ENCODE results near the gene CPPED1.
"Not testable (repeated sequence)": the region's sequence is repeated elsewhere in the genome, so short reads cannot be mapped to it uniquely, and the experiment has no call there.

Gene CPPED1

DNA sequence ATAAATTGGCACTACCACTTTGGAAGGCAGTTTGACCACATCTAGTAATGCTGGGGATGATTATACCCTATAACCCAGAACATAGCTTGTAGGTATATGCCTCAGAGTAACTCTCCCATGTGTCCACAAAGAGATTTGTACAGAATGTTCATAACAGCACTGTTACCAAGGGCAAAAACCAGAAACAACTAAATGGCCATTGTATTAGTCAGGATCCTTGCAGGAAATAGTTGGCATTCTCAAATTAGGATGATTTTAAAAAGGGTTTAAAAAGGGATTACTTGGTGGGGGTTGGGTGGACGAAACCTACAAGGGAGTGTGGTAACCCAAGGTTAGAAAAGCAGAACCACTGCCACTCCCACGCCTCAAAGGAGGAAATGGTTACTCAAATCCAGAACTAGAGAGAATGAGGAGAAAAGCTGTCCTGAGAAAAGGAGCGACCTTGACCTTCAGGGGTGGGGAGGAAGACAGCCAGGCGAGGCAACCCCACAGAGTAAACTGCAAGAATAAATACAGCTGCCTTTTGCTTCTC lies 2.1 kb downstream of the CPPED1 start:
- no peak for DNase-seq

DNA sequence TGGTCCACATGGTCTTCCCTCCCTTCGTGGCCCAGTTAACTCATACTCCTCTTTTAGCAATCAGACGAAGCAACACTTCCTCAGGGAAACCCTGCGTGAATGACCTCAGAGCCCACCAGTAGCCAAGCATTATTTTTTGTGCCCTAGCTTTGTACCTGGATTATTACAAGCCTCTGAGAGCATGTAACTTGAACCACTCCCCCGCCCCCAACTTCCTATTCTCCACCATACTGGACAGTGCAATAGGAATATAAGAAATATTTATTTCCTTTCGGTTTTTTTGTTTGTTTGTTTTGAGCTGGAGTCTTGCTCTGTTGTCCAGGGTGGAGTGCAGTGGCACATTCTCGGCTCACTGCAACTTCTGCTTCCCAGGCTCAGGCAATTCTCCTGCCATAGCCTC lies 2.9 kb downstream of the CPPED1 start:
- no peak for DNase-seq

- DNase-seq = not testable (repeated sequence)
These were observed 3.7 kb downstream of the CPPED1 start for GRCh38 chr16:12799996-12800395.

- DNase-seq = no peak
These were observed 4.8 kb downstream of the CPPED1 start for GRCh38 chr16:12798846-12799245.

DNA sequence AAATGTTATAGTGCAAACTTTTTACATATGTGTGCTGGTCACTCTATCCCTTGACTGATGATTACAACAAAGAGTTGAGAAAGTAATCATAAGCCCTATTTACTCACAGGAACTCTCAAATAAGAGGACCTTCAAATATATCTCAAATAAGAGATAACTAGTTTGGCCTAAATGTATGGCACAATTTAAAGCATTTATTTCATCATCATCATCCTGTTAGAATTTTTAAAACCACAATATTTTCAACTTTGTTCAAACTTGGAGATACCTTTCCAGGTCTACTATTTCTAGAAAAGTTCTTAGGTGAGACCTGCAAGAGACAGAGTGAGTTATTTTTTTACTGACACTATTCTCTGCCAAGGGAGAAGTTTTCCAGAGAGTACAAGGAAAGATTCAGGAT lies 5.5 kb downstream of the CPPED1 start:
- DNase-seq = no peak

- DNase-seq = no peak
These were observed 7.2 kb downstream of the CPPED1 start for GRCh38 chr16:12796498-12796897.

DNA sequence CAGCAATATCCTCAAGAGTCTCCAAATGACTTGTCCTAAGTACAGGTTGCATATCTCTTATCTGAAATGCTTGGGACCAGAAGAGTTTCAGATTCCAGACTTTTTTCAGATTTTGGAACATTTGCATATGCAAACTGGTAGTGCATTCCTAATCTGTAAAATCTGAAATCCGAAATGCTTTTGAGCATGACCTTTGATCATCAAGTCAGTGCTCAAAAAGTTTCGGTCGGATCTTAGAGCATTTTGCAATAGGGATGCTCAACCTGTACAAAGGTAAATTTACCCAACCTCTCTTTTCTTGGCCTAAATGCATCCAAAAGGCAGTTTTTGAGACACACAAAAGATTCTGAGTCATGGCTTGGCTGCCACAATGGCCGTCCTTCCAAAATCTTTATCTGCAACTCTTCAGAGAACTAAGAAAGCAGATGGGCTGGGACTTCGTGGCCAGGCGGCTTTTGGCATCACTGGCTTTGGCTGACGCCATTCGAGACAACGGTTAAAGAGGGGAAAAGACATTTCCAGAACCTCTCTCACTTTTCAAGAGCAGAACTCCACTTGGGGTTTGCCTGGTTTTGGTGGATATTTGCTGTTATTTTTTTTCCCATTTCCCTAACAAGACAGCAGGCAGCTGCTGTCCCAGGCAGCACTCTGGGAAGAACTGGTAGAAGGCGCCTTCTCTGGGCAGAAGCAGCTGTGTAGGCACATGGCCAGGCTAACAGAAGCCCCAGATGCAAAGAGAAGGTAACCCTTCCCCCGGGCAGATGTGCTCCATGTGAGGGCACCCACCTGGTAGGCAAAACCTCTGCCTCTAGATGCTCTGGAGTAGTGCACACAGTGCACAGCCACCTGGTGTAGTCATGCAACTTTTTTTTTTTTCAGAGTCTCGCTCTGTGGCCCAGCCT lies 8.9 kb downstream of the CPPED1 start:
- DNase-seq = no peak

GRCh38 chr16:12793865-12794240 lies 9.8 kb downstream of the CPPED1 start:
- no peak for DNase-seq

- DNase-seq = no peak
These were observed 10.4 kb downstream of the CPPED1 start for GRCh38 chr16:12793120-12793864.

DNA sequence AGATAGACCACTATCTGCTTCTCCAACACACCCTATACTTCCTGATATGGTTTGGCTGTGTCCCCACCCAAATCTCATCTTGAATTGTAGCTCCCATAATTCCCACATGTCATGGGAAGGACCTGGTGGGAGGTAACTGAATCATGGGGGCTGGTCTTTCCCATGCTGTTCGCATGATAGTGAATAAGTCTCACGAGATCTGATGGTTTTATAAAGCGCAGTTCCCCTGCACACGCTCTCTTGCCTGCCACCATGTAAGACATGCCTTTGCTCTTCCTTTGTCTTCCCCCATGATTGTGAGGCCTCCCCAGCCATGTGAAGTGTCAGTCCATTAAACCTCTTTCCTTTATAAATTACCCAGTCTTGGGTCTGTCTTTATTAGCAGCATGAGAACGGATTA lies 11.2 kb downstream of the CPPED1 start:
- DNase-seq = not testable (repeated sequence)

- DNase-seq = no peak
These were observed 12.3 kb downstream of the CPPED1 start for GRCh38 chr16:12791340-12791739.

DNA sequence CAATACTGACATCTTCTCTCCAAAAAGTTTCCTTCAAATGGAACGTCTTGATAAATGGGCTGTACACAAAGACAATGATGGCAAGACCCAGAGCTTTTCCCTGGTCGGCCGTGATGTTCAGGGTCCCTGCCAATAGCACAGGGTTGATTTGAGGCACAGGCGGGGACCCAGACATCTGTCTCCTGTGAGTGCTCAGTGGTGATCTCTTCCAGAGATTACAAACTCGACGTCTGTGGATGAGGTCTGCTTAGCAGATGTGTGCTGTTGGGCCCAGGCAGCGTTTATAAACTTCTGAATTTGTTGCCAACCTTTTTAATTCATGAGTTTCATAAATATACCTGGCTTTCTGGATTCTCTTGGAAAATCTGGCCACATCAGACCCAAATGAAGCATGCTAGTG lies 14.9 kb downstream of the CPPED1 start:
- no peak for DNase-seq

DNA sequence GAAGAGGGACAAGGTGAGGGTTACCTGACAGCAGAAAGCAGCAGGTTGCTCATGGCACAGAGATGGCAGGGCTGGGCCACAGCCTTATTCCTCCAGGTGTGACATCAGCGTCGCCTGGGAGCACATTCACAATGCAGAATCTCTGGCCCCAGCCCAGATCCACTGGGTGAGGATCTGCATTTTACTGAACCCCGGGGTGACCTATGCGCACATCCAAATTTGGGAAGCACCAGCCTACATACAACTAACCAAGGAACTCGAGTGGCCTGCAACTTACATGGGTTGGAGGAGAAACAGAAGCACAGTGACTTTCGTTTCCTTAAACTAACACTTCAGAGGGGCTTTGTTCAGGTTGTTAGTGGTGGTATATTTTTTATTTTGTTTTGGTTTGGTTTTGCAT lies 17.6 kb downstream of the CPPED1 start:
- DNase-seq = no peak

GRCh38 chr16:12784076-12784475 lies 19.6 kb downstream of the CPPED1 start:
- DNase-seq = no peak

DNA sequence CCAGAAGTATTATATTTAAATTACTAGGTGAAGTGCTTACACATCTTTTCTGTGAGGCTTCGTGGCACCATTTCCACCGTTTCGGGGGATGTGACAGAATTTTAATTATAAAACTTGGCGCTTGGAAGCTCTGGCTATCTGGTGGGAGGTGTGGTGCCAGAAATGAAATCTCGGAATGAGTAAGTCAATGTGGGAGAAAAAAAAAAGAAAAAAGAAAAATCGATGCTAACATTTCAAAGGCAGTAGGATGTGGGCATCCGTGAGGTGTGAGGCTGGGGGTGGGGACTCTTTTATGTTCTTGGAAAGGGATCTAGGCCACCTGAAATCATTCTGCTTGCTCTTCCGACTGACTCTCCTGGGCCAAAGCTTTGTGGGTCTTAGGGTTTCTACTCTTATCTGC lies 21.9 kb downstream of the CPPED1 start:
- DNase-seq = no peak

- no peak for DNase-seq
These were observed 23.2 kb downstream of the CPPED1 start for GRCh38 chr16:12780467-12780866.

DNA sequence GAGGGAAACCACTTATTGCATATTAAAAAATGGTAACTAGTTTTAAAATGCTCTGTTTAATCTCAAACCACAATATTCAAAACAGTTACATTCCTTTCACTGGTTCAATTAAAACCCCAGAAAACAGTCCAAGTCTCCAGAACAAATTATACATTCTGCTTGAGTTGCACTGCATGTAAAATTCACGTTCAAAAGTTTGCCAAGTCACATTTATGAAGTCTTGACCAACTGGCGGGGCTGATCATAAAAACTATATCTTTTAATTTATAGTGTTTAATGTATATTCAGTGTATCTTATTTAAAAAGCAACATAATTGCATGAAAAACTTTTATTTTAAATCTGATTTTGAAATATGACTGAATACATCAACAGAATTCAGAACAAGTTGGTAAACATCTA lies 25.0 kb downstream of the CPPED1 start:
- no peak for DNase-seq

DNA sequence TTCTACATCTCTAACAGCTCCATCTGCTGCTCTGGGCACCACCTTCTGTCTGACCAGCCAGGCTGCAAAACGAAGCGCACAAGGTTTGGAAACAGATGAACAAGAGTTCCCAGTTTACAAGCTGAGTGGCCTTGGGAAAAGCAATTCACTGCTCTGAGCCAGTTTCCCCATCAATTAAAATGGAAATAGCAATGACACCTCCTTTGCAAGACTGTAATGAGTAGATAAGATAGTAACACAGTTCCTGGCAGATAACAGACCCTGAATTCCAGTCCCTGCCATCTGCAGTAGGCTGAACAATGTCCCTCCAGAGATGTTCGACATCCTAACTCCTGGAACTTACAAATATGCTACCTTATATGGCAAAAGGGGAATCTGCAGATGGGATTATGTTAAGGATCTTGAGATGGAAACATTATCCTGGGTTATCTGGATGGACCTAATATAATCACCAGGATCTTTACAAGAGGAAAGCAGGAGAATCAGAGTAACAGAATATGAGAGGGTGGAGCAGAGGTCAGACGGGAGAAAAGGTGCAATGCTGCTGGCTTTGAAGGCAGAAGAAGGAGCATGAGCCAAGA lies 27.9 kb downstream of the CPPED1 start:
- DNase-seq = no peak

DNA sequence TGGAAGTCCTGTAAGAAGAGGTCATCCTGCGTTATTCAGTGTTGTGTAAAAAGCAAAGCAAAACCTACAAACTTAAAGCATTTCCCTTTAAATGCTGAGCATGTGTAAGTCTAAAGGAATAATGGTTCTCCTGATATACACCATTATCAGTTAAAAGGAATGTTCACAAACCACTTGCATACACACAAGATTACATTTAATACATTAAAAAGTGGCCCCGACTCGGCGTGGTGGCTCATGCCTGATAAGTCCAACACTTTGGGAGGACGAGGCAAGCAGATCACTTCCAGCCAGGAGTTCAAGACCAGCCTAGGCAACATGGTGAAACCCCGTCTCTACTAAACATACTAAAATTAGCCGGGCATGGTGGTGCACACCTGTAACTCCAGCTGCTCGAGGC lies 30.5 kb downstream of the CPPED1 start:
- no peak for DNase-seq

- no peak for DNase-seq
These were observed 32.3 kb downstream of the CPPED1 start for GRCh38 chr16:12771341-12771798.

DNA sequence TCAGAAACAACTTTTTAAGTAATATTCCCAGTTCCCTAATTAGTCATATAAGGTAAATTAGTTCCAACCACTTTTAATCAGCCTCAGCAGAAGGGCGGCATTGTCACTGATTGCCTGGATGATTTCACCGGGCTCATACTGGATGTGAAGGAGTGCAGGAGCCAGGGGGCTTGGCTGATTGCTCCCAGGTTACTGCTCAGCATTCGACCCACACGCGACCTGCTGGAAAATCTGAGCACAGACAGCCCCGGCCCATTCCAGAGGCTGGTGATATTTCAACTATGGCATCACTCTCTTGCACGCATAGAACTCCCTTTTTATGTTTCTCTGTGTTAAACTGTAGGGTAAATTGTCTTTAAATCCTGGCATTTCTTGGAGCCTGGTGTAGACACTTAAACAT lies 34.2 kb downstream of the CPPED1 start:
- no peak for DNase-seq

- DNase-seq = no peak
These were observed 35.8 kb downstream of the CPPED1 start for GRCh38 chr16:12767897-12768296.

DNA sequence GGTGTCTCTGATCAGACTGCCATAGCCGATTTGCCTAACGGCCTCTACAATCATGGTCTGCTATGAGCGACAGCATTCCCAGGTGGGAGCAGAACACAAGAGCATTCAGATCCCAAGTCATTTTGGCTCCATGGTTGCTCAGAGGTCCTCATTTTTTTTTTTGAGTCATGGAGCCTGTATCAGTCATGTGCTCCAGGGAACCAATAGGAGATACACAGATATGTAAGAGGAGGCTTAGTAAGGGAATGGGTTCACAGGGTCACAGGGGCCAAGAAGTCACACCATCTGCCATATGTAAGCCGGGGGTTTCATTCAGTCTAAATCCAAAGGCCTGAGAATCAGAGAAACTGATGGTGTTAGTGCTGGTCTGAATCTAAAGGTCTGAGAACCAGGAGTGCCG lies 36.8 kb downstream of the CPPED1 start:
- no peak for DNase-seq

DNA sequence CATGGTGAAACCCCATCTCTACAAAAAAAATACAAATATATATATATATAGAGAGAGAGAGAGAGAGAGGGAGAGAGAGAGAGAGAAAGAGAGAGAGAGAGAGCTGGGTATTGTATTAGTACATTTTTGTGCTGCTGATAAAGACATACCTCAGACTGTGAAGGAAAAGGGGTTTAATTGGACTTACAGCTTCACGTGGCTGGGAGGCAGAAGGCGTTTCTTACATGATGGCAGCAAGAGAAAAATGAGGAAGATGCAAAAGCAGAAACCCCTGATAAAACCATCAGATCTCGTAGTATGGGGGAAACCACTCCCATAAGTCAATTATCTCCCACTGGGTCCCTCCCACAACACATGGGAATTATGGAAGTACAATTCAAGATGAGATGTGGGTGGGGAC lies 37.5 kb downstream of the CPPED1 start:
- not testable (repeated sequence) for DNase-seq
